Vagina (tissue), 2 donors: ENCODE data around the gene ATM. TPM values are rescaled to one million over a fixed set of nuclear protein-coding genes. Genes with fewer than 3 reads are reported as not detected.
"Not testable (repeated sequence)": the region's sequence is repeated elsewhere in the genome, so short reads cannot be mapped to it uniquely, and the experiment has no call there.

Experiments used
- DNase-seq, 2 donors: peaks; one replicate each; pipeline ENCODE4 v3.0.0-alpha.2; 2017; ENCODE audit errors: extremely low spot score in 2 of 2
- H3K27ac ChIP-seq: fragments of 200-600 bp; sonication (generic); one replicate; pipeline ENCODE4 v1.5.1; 2019
- H3K27me3 ChIP-seq: fragments of 200-600 bp; sonication (generic); one replicate; pipeline ENCODE4 v1.5.1; 2019
- H3K36me3 ChIP-seq, 2 donors: fragments of 200-600 bp; sonication (generic); one replicate each; pipeline ENCODE4 v1.5.1; 2017 to 2019
- H3K4me1 ChIP-seq: fragments of 200-600 bp; sonication (generic); one replicate; pipeline ENCODE4 v1.5.1; 2019
- H3K4me3 ChIP-seq, 2 donors: fragments of 200-600 bp; sonication (generic); 1 replicate in 1 of 2; 2 replicates in 1 of 2; pipeline ENCODE4 v1.5.1; 2016 to 2019
- H3K9me3 ChIP-seq: fragments of 200-600 bp; sonication (generic); one replicate; pipeline ENCODE4 v1.5.1; 2019
- CTCF ChIP-seq, 3 experiments: fragments of 450-650 bp in 2 of 3; fragments of 200-600 bp in 1 of 3; sonication (generic) in 1 of 3; IDR thresholded peaks; one replicate each; pipeline ENCODE4 v1.5.1; 2017 to 2019; ENCODE audit warnings: antibody characterized with exemption in 3 of 3, mild to moderate bottlenecking in 2 of 3, moderate library complexity in 2 of 3
- POLR2A ChIP-seq, 2 donors: fragments of 450-650 bp; IDR thresholded peaks; one replicate each; pipeline ENCODE4 v1.6.1; 2017; ENCODE audit warnings: antibody characterized with exemption in 2 of 2, mild to moderate bottlenecking in 2 of 2, moderate library complexity in 2 of 2
- POLR2AphosphoS5 ChIP-seq, 2 donors: sonication (generic); formaldehyde crosslinking; IDR thresholded peaks; one replicate each; pipeline ENCODE4 v1.9.0; 2017; ENCODE audit warnings: antibody characterized with exemption in 2 of 2, mild to moderate bottlenecking in 2 of 2, low read depth in 1 of 2; ENCODE audit not compliant: insufficient read depth in 1 of 2
- intact Hi-C: fragments of 100-400 bp; cut with DNase I; formaldehyde crosslinking; loops from one replicate; pipeline ENCODE4 v1.15.1; 2023
- total RNA-seq: library from RNA; depleted of rRNA; stranded (reverse); fragments of >200 nt; gene quantifications from one replicate; pipeline ENCODE4 v1.2.3, GENCODE V29; 2016

ATM gene
- total RNA-seq, 1 donor from 2014 or later: 59.9 TPM

GRCh38 chr11:108278546-108278945 lies 55.7 kb downstream of the ATM start:
- Histone ChIP-seq H3K27me3 (no peaks in the 10 kb centered on the region), H3K36me3 (peaks cover 0 to 27% of the 10 kb centered on the region in 2 donors), H3K27ac (no peak overlapping the region), H3K4me1 (no peaks in the 10 kb centered on the region), H3K9me3 (no peaks in the 10 kb centered on the region), H3K4me3 (no peak overlapping the region)
- no peak for DNase-seq
- intact Hi-C loops: no loop called here
- TF ChIP-seq POLR2AphosphoS5 (IDR thresholded peaks at IDR 0.05; ENCODE audit: insufficient read depth in 1 of 2, low read depth in 1 of 2): no peak
- TF ChIP-seq POLR2A (IDR thresholded peaks at IDR 0.05): no peak
- TF ChIP-seq CTCF (IDR thresholded peaks at IDR 0.05): no peak

- Histone ChIP-seq H3K27ac (no peak overlapping the region), H3K36me3 (peaks cover 0 to 23% of the 10 kb centered on the region in 2 donors), H3K27me3 (no peaks in the 10 kb centered on the region), H3K9me3 (no peaks in the 10 kb centered on the region), H3K4me1 (no peaks in the 10 kb centered on the region), H3K4me3 (no peak overlapping the region)
- intact Hi-C loops: no loop called here
- DNase-seq: no peak
- TF ChIP-seq POLR2AphosphoS5 (IDR thresholded peaks at IDR 0.05; ENCODE audit: insufficient read depth in 1 of 2, low read depth in 1 of 2) (no peak), CTCF (IDR thresholded peaks at IDR 0.05) (no peak), POLR2A (IDR thresholded peaks at IDR 0.05) (no peak)
Measured at GRCh38 chr11:108278954-108279353, 56.1 kb downstream of the ATM start.

GRCh38 chr11:108286370-108286769 lies 63.5 kb downstream of the ATM start:
- no peak overlapping the region for H3K4me3 ChIP-seq
- H3K4me1 ChIP-seq: no peaks in the 10 kb centered on the region
- TF ChIP-seq POLR2AphosphoS5 (IDR thresholded peaks at IDR 0.05; ENCODE audit: insufficient read depth in 1 of 2, low read depth in 1 of 2): no peak
- no peak for TF ChIP-seq CTCF (IDR thresholded peaks at IDR 0.05)
- no peak for TF ChIP-seq POLR2A (IDR thresholded peaks at IDR 0.05)
- H3K9me3 ChIP-seq: no peaks in the 10 kb centered on the region
- H3K27ac ChIP-seq: no peak overlapping the region
- peaks cover 0 to 41% of the 10 kb centered on the region in 2 donors for H3K36me3 ChIP-seq
- no peaks in the 10 kb centered on the region for H3K27me3 ChIP-seq
- intact Hi-C loops: no loop called here
- no peak for DNase-seq

GRCh38 chr11:108286956-108287355 lies 64.1 kb downstream of the ATM start:
- TF ChIP-seq POLR2AphosphoS5 (IDR thresholded peaks at IDR 0.05; ENCODE audit: insufficient read depth in 1 of 2, low read depth in 1 of 2) (no peak), CTCF (IDR thresholded peaks at IDR 0.05) (no peak), POLR2A (IDR thresholded peaks at IDR 0.05) (no peak)
- no peaks in the 10 kb centered on the region for H3K4me1 ChIP-seq
- H3K9me3 ChIP-seq: no peaks in the 10 kb centered on the region
- intact Hi-C loops: no loop called here
- no peaks in the 10 kb centered on the region for H3K27me3 ChIP-seq
- peaks cover 0 to 46% of the 10 kb centered on the region in 2 donors for H3K36me3 ChIP-seq
- no peak for DNase-seq
- no peak overlapping the region for H3K4me3 ChIP-seq
- no peak overlapping the region for H3K27ac ChIP-seq

- peaks cover 0 to 45% of the 10 kb centered on the region in 2 donors for H3K36me3 ChIP-seq
- intact Hi-C loops, DNase-seq, H3K4me3 ChIP-seq, H3K27me3 ChIP-seq, H3K27ac ChIP-seq, H3K9me3 ChIP-seq, H3K4me1 ChIP-seq: not testable (repeated sequence)
Measured at GRCh38 chr11:108289066-108289465, 66.2 kb downstream of the ATM start.

GRCh38 chr11:108289699-108290098 lies 66.8 kb downstream of the ATM start:
- TF ChIP-seq CTCF (IDR thresholded peaks at IDR 0.05): no peak
- TF ChIP-seq POLR2A (IDR thresholded peaks at IDR 0.05): no peak
- no peak for TF ChIP-seq POLR2AphosphoS5 (IDR thresholded peaks at IDR 0.05; ENCODE audit: insufficient read depth in 1 of 2, low read depth in 1 of 2)
- no peak for DNase-seq
- Histone ChIP-seq H3K27me3 (no peaks in the 10 kb centered on the region), H3K9me3 (no peaks in the 10 kb centered on the region), H3K4me1 (no peaks in the 10 kb centered on the region), H3K27ac (no peak overlapping the region), H3K36me3 (peaks cover 0 to 43% of the 10 kb centered on the region in 2 donors), H3K4me3 (no peak overlapping the region)
- intact Hi-C loops: no loop called here
